ENCODE data around the gene ADAMTS16. TPM values are rescaled to one million over a fixed set of nuclear protein-coding genes. Genes with fewer than 3 reads are reported as not detected.

Gene ADAMTS16
- total and polyA plus RNA-seq, 2 donors (not counting 3 experiments of a cell fraction or from before 2014, with no cell fraction given) = not detected

- intact Hi-C loops (cut with micrococcal nuclease) (no loop called here), dilution Hi-C loops (cut with MboI; ENCODE audit: extremely low pct_ligation_motif_present, low sequenced_read_pairs) (no loop called here)
- H3K36me3 ChIP-seq (ENCODE audit: control insufficient read depth in 2 of 2, extremely low read depth in 1 of 2, insufficient read depth in 2 of 2, low read length in 2 of 2) = no peaks in the 10 kb centered on the region
- H3K4me2 ChIP-seq (ENCODE audit: insufficient read depth, low read length) = no peak overlapping the region
- H3K4me1 ChIP-seq (ENCODE audit: control insufficient read depth, extremely low read depth, insufficient read depth, low read length) = no peaks in the 10 kb centered on the region
- no TSS peak for BruUV-seq (replicated peaks)
- no peaks in the 10 kb centered on the region for H4K20me1 ChIP-seq (replicated peaks; ENCODE audit: control insufficient read depth, extremely low read depth, insufficient read depth, low read length)
- no peak overlapping the region for H3K4me3 ChIP-seq (replicated peaks in 1 of 3; ENCODE audit: insufficient read depth in 1 of 3, low read depth in 1 of 3, low read length in 3 of 3)
- TF ChIP-seq MAX (IDR thresholded peaks at IDR 0.05; ENCODE audit: insufficient read depth, insufficient read length) (no peak), GATA2 (IDR thresholded peaks at IDR 0.05; ENCODE audit: insufficient read depth, insufficient read length, low read depth, low read length) (no peak), POLR2AphosphoS5 (IDR thresholded peaks at IDR 0.05; ENCODE audit: insufficient read depth, low read depth, low read length) (no peak), POLR2A (IDR thresholded peaks at IDR 0.05; ENCODE audit: low read depth, low read length) (no peak), JUN (IDR thresholded peaks at IDR 0.05; ENCODE audit: borderline replicate concordance, insufficient read depth, insufficient read length, low read depth) (no peak), FOS (IDR thresholded peaks at IDR 0.05; ENCODE audit: borderline replicate concordance, insufficient read depth, low read length) (no peak), MYC (IDR thresholded peaks at IDR 0.05; ENCODE audit: low read depth, low read length) (no peak), CTCF (IDR thresholded peaks at IDR 0.05; ENCODE audit: extremely low read depth in 1 of 2, insufficient read depth in 1 of 2, low read depth in 1 of 2, low read length in 2 of 2) (no peak), EZH2 (IDR thresholded peaks at IDR 0.05; ENCODE audit: borderline replicate concordance, low read depth, low read length, severe bottlenecking) (no peak)
- POLR2A ChIA-PET = no interaction called here
- H2AFZ ChIP-seq (ENCODE audit: low read depth, low read length) = no peak overlapping the region
- no peak for DNase-seq (ENCODE audit: low read depth, low spot score)
- FAIRE-seq = no peak
- H3K79me2 ChIP-seq (ENCODE audit: control insufficient read depth, insufficient read depth, low read length) = no peaks in the 10 kb centered on the region
- H3K27me3 ChIP-seq (ENCODE audit: control insufficient read depth in 2 of 2, insufficient read depth in 2 of 2, low read length in 2 of 2) = no peaks in the 10 kb centered on the region
- H3K9ac ChIP-seq (replicated peaks; ENCODE audit: extremely low read depth, insufficient read depth, low read length) = no peak overlapping the region
- no peak overlapping the region for H3K27ac ChIP-seq (ENCODE audit: insufficient read depth, low read depth, low read length)
- H3K9me3 ChIP-seq (replicated peaks; ENCODE audit: control insufficient read depth, insufficient read depth, low read length) = no peaks in the 10 kb centered on the region
- CTCF ChIA-PET = no interaction called here
- no peaks in the 10 kb centered on the region for H3K9me1 ChIP-seq (replicated peaks; ENCODE audit: control insufficient read depth, extremely low read depth, insufficient read depth, low read length)
Observed at GRCh38 chr5:5304361-5305020, 164.4 kb downstream of the ADAMTS16 start.

Measured in endothelial cell of umbilical vein (primary cell).